SK-N-SH (cell line): ENCODE measurements around the gene ST6GALNAC3. TPM values are rescaled to one million over a fixed set of nuclear protein-coding genes. Genes with fewer than 3 reads are reported as not detected.

Source experiments
- CTCF ChIA-PET: fragments of 300-600, 350-600 bp; formaldehyde crosslinking; extraction: SDS; loops from one replicate; lab custom pipeline; 2021; lab: Yijun Ruan, JAX
- POLR2A ChIA-PET: fragments of 350-600 bp; sonication (Branson Sonifier 250); formaldehyde crosslinking; extraction: SDS; loops from one replicate; lab custom pipeline; 2020; ENCODE audit warnings: antibody characterized with exemption, inconsistent platforms; lab: Yijun Ruan, JAX
- DNase-seq: peaks from one replicate; pipeline ENCODE4 v3.0.0; 2012
- H2AFZ ChIP-seq: fragments of 200-600 bp; sonication (generic); 2 replicates; pipeline ENCODE4 v1.8.1; 2016; ENCODE audit warnings: antibody characterized with exemption, mild to moderate bottlenecking, low read depth
- H3F3A ChIP-seq: fragments of 200-600 bp; sonication (generic); replicated peaks from 2 replicates; pipeline ENCODE3; 2016; ENCODE audit warnings: antibody characterized with exemption, mild to moderate bottlenecking; ENCODE audit not compliant: insufficient read depth
- H3K27ac ChIP-seq, 2 experiments: fragments of 200-500 bp in 1 of 2; fragments of 200-600 bp in 1 of 2; sonication (Bioruptor generic) in 1 of 2; sonication (generic), shearing (Covaris generic) in 1 of 2; 2 replicates each; pipeline versions ENCODE4 v1.5.1 to v1.6.1; 2014 to 2016; ENCODE audit warnings: low read depth in 2 of 2, inconsistent platforms in 1 of 2, low read length in 1 of 2, mild to moderate bottlenecking in 1 of 2, mixed read lengths in 1 of 2
- H3K27me3 ChIP-seq: fragments of 200-600 bp; sonication (generic), shearing (Covaris generic); 2 replicates; pipeline ENCODE4 v1.6.1; 2016; ENCODE audit warnings: mixed run types; ENCODE audit not compliant: insufficient read depth
- H3K36me3 ChIP-seq, 2 experiments: fragments of 200-500 bp in 1 of 2; fragments of 200-600 bp in 1 of 2; sonication (Bioruptor generic) in 1 of 2; sonication (generic) in 1 of 2; replicated peaks in 1 of 2; 2 replicates each; pipeline versions ENCODE3 to v1.5.1; 2014 to 2016; ENCODE audit warnings: low read length in 1 of 2, mild to moderate bottlenecking in 1 of 2; ENCODE audit not compliant: insufficient read depth in 2 of 2, control insufficient read depth in 1 of 2
- H3K4me1 ChIP-seq, 2 experiments: fragments of 200-500 bp in 1 of 2; fragments of 200-600 bp in 1 of 2; sonication (Bioruptor generic) in 1 of 2; sonication (generic), shearing (Covaris generic) in 1 of 2; 2 replicates each; pipeline versions ENCODE4 v1.5.1 to v1.6.1; 2014 to 2016; ENCODE audit warnings: low read depth in 1 of 2, low read length in 1 of 2, mixed run types in 1 of 2; ENCODE audit not compliant: insufficient read depth in 2 of 2, control insufficient read depth in 1 of 2
- H3K4me2 ChIP-seq: fragments of 200-600 bp; sonication (generic), shearing (Covaris generic); 2 replicates; pipeline ENCODE4 v1.6.1; 2017; ENCODE audit warnings: mixed run types
- H3K4me3 ChIP-seq, 2 experiments: fragments of 200-500 bp in 1 of 2; fragments of 200-600 bp in 1 of 2; sonication (Bioruptor generic) in 1 of 2; sonication (generic), shearing (Covaris generic) in 1 of 2; 2 replicates each; pipeline versions ENCODE4 v1.5.1 to v1.8.1; 2014 to 2016; ENCODE audit warnings: low read depth in 2 of 2, inconsistent platforms in 1 of 2, low read length in 1 of 2, mild to moderate bottlenecking in 1 of 2, mixed read lengths in 1 of 2, moderate library complexity in 1 of 2
- H3K79me2 ChIP-seq: fragments of 200-600 bp; sonication (generic); 2 replicates; pipeline ENCODE4 v1.8.1; 2017; ENCODE audit warnings: mild to moderate bottlenecking; ENCODE audit not compliant: insufficient read depth
- H3K9ac ChIP-seq: fragments of 200-600 bp; sonication (generic); 2 replicates; pipeline ENCODE4 v1.6.1; 2017; ENCODE audit warnings: mixed run types
- H3K9me2 ChIP-seq: fragments of 200-600 bp; sonication (generic); 2 replicates; pipeline ENCODE4 v1.6.1; 2017; ENCODE audit warnings: mixed run types
- H3K9me3 ChIP-seq: fragments of 200-600 bp; sonication (generic); 2 replicates; pipeline ENCODE4 v1.6.1; 2017; ENCODE audit warnings: mixed run types, mild to moderate bottlenecking, moderate library complexity
- H4K20me1 ChIP-seq: fragments of 200-600 bp; sonication (generic); 2 replicates; pipeline ENCODE4 v1.6.1; 2017; ENCODE audit warnings: mild to moderate bottlenecking, mixed run types; ENCODE audit not compliant: insufficient read depth
- CHD2 ChIP-seq: fragments of 150-350 bp; IDR thresholded peaks from 2 replicates; pipeline ENCODE4 v1.6.1; 2018; ENCODE audit warnings: low read length; ENCODE audit not compliant: partially characterized antibody
- EP300 ChIP-seq, 2 experiments: IDR thresholded peaks; 2 replicates each; pipeline versions ENCODE4 v1.4.0 to v1.6.1; 2012; ENCODE audit warnings: borderline replicate concordance in 1 of 2, low read depth in 1 of 2, low read length in 1 of 2
- EZH2phosphoT487 ChIP-seq: fragments of 200-600 bp; sonication (generic); IDR thresholded peaks from 2 replicates; pipeline ENCODE4 v1.6.1; 2017; ENCODE audit warnings: low read depth, mixed run types, mild to moderate bottlenecking, antibody characterized with exemption, moderate library complexity, borderline replicate concordance
- FOSL2 ChIP-seq: IDR thresholded peaks from 2 replicates; pipeline ENCODE4 v1.4.0; 2012; ENCODE audit warnings: low read depth, mild to moderate bottlenecking, moderate library complexity, borderline replicate concordance
- FOXJ3 ChIP-seq: sonication (generic); formaldehyde crosslinking; IDR thresholded peaks from 2 replicates; pipeline ENCODE4 v1.5.1; 2020; ENCODE audit warnings: mild to moderate bottlenecking, missing genetic modification reagents
- GATA2 ChIP-seq: sonication (generic); formaldehyde crosslinking; IDR thresholded peaks from 2 replicates; pipeline ENCODE4 v1.5.0; 2020; ENCODE audit warnings: mild to moderate bottlenecking, missing genetic modification reagents
- MAX ChIP-seq: IDR thresholded peaks from 2 replicates; pipeline ENCODE4 v1.4.0; 2012; ENCODE audit warnings: low read depth
- NFIC ChIP-seq: IDR thresholded peaks from 2 replicates; pipeline ENCODE4 v1.4.0; 2012; ENCODE audit warnings: borderline replicate concordance
- PBX3 ChIP-seq: IDR thresholded peaks from 2 replicates; pipeline ENCODE4; 2012
- POLR2AphosphoS5 ChIP-seq: IDR thresholded peaks from 2 replicates; pipeline ENCODE4 v1.6.1; 2012; ENCODE audit warnings: low read depth, low read length
- RAD21 ChIP-seq: IDR thresholded peaks from 2 replicates; pipeline ENCODE4 v1.6.1; 2012; ENCODE audit warnings: mild to moderate bottlenecking, low read length
- RCOR1 ChIP-seq: fragments of 150-350 bp; IDR thresholded peaks from 2 replicates; pipeline ENCODE4 v1.6.1; 2017; ENCODE audit warnings: antibody characterized with exemption, low read length
- RXRA ChIP-seq: IDR thresholded peaks from 2 replicates; pipeline ENCODE4 v1.4.0; 2012; ENCODE audit warnings: low read depth, mild to moderate bottlenecking, borderline replicate concordance
- SMC3 ChIP-seq: IDR thresholded peaks from 2 replicates; pipeline ENCODE4 v1.6.1; 2012; ENCODE audit warnings: low read depth, low read length, improper control_type of control experiment
- TAF1 ChIP-seq: IDR thresholded peaks from 2 replicates; pipeline ENCODE4 v1.6.1; 2012; ENCODE audit warnings: low read depth, mild to moderate bottlenecking, low read length, moderate library complexity, borderline replicate concordance
- TCF12 ChIP-seq: IDR thresholded peaks from 2 replicates; pipeline ENCODE4 v1.4.0; 2012
- TEAD4 ChIP-seq: IDR thresholded peaks from 2 replicates; pipeline ENCODE4 v1.4.0; 2012; ENCODE audit warnings: mild to moderate bottlenecking, borderline replicate concordance; ENCODE audit not compliant: insufficient read depth
- YY1 ChIP-seq: IDR thresholded peaks from 2 replicates; pipeline ENCODE4 v1.4.0; 2012; ENCODE audit warnings: low read depth, mild to moderate bottlenecking
- WGBS: methylation state at CpG from one replicate; pipeline ENCODE4 v1.1.6; 2017; ENCODE audit warnings: low lambda C conversion rate; 5-methylcytosine and 5-hydroxymethylcytosine counted together
- polyA plus RNA-seq, 3 experiments: library from polyadenylated mRNA; depleted of rRNA; stranded (reverse); fragments of >200 nt; gene quantifications; 2 replicates each; pipeline ENCODE4 v1.2.3, GENCODE V29; 2012
- TF ChIP-seq, protein P1 (sequence below): fragments of 150-350 bp; IDR thresholded peaks from 2 replicates; pipeline ENCODE4 v1.6.1; 2016; ENCODE audit warnings: mild to moderate bottlenecking, low read depth, low read length
- TF ChIP-seq, protein P2 (sequence below): fragments of 200-600 bp; sonication (generic); IDR thresholded peaks from 2 replicates; pipeline ENCODE4 v1.6.1; 2017; ENCODE audit warnings: antibody characterized with exemption, mild to moderate bottlenecking, moderate library complexity
- TF ChIP-seq, protein P3 (sequence below): IDR thresholded peaks from 2 replicates; pipeline ENCODE4 v1.4.0; 2012; ENCODE audit warnings: low read depth, borderline replicate concordance

ST6GALNAC3 gene
- polyA plus RNA-seq, 1 of the 3 experiments (the other 2 are of a cell fraction), result 8.1 TPM

GRCh38 chr1:76080552-76081079 is 6.1 kb downstream of the ST6GALNAC3 start (continued):
- TF ChIP-seq NFIC (peak; percentile 30; the same call in 1 of the 2 replicates), TEAD4 (no peak), RAD21 (no peak), POLR2AphosphoS5 (no peak), EZH2phosphoT487 (no peak), TCF12 (peak; percentile 65), RCOR1 (no peak), FOSL2 (no peak), RXRA (no peak)
- TF ChIP-seq, protein P1, sequence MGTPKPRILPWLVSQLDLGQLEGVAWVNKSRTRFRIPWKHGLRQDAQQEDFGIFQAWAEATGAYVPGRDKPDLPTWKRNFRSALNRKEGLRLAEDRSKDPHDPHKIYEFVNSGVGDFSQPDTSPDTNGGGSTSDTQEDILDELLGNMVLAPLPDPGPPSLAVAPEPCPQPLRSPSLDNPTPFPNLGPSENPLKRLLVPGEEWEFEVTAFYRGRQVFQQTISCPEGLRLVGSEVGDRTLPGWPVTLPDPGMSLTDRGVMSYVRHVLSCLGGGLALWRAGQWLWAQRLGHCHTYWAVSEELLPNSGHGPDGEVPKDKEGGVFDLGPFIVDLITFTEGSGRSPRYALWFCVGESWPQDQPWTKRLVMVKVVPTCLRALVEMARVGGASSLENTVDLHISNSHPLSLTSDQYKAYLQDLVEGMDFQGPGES, result no peak

DNA sequence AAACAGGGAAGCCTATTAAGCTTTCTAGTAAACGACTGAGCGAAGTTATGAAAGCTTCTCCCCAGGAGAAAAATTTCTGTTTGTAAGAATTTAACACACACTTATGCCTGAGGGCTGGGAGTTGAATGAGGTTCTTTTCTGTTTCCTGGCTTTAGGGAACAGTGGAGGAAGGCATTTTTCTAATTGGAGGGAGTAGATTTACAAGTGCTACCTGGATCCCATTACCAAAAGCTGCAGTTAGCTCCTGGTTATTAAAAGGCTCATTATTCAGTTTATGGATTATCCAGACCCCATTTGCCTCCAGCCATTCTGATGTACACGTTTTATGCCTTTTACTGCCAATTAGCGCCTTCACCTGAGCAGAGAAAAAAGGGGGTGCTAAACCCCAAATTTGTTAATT is 7.5 kb downstream of the ST6GALNAC3 start:
- no peak overlapping the region for H3K9ac ChIP-seq
- WGBS, result 93% methylated on average over 4 of the region's 4 CpGs
- H2AFZ ChIP-seq, result no peak overlapping the region
- no peak for DNase-seq
- no peaks in the 10 kb centered on the region for H3K36me3 ChIP-seq
- no peaks in the 10 kb centered on the region for H3K9me3 ChIP-seq
- peaks cover 3% of the 10 kb centered on the region for H3F3A ChIP-seq
- H4K20me1 ChIP-seq, result 0 out of 2 replicates have a peak, but pooled peaks cover 6% of the 10 kb centered on the region
- POLR2A ChIA-PET, result no interaction called here
- H3K4me2 ChIP-seq, result no peak overlapping the region
- no peaks in the 10 kb centered on the region for H3K9me2 ChIP-seq
- peaks cover 96% of the 10 kb centered on the region for H3K79me2 ChIP-seq
- peak overlapping the region in 1 of 2 experiments; percentile 43; a peak in 1 of 4 replicates for H3K27ac ChIP-seq
- H3K4me3 ChIP-seq, result no peak overlapping the region
- no peaks in the 10 kb centered on the region for H3K27me3 ChIP-seq
- peaks cover 7 to 44% of the 10 kb centered on the region in 2 experiments; a peak in 2 of 4 replicates for H3K4me1 ChIP-seq
- CTCF ChIA-PET, result interaction anchor here (1.5 kb wide), 1 partner anchor 11 kb away, joined by 3 read pairs; no protein-coding TSS in a partner anchor
- no peak for TF ChIP-seq PBX3
- no peak for TF ChIP-seq TAF1
- no peak for TF ChIP-seq YY1
- TF ChIP-seq MAX, result no peak
- TF ChIP-seq SMC3, result no peak
- no peak for TF ChIP-seq FOXJ3 (CRISPR knock-in tag)
- no peak for TF ChIP-seq RXRA
- TF ChIP-seq CHD2, result no peak
- no peak for TF ChIP-seq FOSL2
- TF ChIP-seq GATA2 (CRISPR knock-in tag), result no peak
- no peak for TF ChIP-seq EP300 (IDR thresholded peaks at IDR 0.05; ENCODE audit: borderline replicate concordance in 1 of 2, low read depth in 1 of 2, low read length in 1 of 2)
- TF ChIP-seq, protein P2, sequence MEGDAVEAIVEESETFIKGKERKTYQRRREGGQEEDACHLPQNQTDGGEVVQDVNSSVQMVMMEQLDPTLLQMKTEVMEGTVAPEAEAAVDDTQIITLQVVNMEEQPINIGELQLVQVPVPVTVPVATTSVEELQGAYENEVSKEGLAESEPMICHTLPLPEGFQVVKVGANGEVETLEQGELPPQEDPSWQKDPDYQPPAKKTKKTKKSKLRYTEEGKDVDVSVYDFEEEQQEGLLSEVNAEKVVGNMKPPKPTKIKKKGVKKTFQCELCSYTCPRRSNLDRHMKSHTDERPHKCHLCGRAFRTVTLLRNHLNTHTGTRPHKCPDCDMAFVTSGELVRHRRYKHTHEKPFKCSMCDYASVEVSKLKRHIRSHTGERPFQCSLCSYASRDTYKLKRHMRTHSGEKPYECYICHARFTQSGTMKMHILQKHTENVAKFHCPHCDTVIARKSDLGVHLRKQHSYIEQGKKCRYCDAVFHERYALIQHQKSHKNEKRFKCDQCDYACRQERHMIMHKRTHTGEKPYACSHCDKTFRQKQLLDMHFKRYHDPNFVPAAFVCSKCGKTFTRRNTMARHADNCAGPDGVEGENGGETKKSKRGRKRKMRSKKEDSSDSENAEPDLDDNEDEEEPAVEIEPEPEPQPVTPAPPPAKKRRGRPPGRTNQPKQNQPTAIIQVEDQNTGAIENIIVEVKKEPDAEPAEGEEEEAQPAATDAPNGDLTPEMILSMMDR, result no peak
- TF ChIP-seq, protein P3, sequence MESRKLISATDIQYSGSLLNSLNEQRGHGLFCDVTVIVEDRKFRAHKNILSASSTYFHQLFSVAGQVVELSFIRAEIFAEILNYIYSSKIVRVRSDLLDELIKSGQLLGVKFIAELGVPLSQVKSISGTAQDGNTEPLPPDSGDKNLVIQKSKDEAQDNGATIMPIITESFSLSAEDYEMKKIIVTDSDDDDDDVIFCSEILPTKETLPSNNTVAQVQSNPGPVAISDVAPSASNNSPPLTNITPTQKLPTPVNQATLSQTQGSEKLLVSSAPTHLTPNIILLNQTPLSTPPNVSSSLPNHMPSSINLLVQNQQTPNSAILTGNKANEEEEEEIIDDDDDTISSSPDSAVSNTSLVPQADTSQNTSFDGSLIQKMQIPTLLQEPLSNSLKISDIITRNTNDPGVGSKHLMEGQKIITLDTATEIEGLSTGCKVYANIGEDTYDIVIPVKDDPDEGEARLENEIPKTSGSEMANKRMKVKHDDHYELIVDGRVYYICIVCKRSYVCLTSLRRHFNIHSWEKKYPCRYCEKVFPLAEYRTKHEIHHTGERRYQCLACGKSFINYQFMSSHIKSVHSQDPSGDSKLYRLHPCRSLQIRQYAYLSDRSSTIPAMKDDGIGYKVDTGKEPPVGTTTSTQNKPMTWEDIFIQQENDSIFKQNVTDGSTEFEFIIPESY, result no peak
- TF ChIP-seq RAD21, result no peak
